K562 (cell line): Measurements from ENCODE around the gene SKAP1. TPM values are rescaled to one million over a fixed set of nuclear protein-coding genes. Genes with fewer than 3 reads are reported as not detected.

ENCODE experiments used
- CBX1 ChIP-seq: sonication (generic); IDR thresholded peaks from 2 replicates; pipeline ENCODE4 v1.6.1; 2016; ENCODE audit warnings: antibody characterized with exemption, low read depth, mild to moderate bottlenecking
- CHD2 ChIP-seq: IDR thresholded peaks from 2 replicates; pipeline ENCODE4 v1.6.1; 2011; ENCODE audit warnings: low read depth, low read length
- CHD4 ChIP-seq: fragments of 200-600 bp; sonication (generic); IDR thresholded peaks from 3 replicates; pipeline ENCODE4 v1.6.1; 2012; ENCODE audit warnings: low read depth, mild to moderate bottlenecking, mixed read lengths, low read length, inconsistent platforms; ENCODE audit not compliant: insufficient read depth, insufficient replicate concordance, poor library complexity, severe bottlenecking
- CREM ChIP-seq: IDR thresholded peaks from 2 replicates; pipeline ENCODE4 v1.6.1; 2014; ENCODE audit warnings: antibody characterized with exemption, low read depth
- E4F1 ChIP-seq: fragments of 250-450 bp; sonication (Bioruptor Pico); IDR thresholded peaks from 2 replicates; pipeline ENCODE4 v1.5.0; 2021; ENCODE audit warnings: mild to moderate bottlenecking, borderline replicate concordance
- FOXK1 ChIP-seq: sonication (generic); formaldehyde crosslinking; IDR thresholded peaks from 2 replicates; pipeline ENCODE4 v1.8.0; 2022; ENCODE audit warnings: missing genetic modification reagents, mild to moderate bottlenecking, borderline replicate concordance
- FOXM1 ChIP-seq, 2 experiments: fragments of 450-650 bp in 1 of 2; sonication (generic) in 1 of 2; formaldehyde crosslinking in 1 of 2; IDR thresholded peaks; 2 replicates each; pipeline versions ENCODE4 v1.6.1 to v1.9.0; 2017 to 2022; ENCODE audit warnings: low read depth in 2 of 2, mild to moderate bottlenecking in 2 of 2, missing genetic modification reagents in 1 of 2, moderate library complexity in 1 of 2
- MLX ChIP-seq, 2 experiments: fragments of 450-650 bp in 1 of 2; sonication (generic) in 1 of 2; formaldehyde crosslinking; conservative IDR thresholded peaks; 2 replicates each; pipeline versions ENCODE4 v1.4.0 to v1.8.1; 2020 to 2022; ENCODE audit warnings: mild to moderate bottlenecking in 1 of 2, missing genetic modification reagents in 1 of 2
- MTF1 ChIP-seq: fragments of 250-450 bp; sonication (Bioruptor Pico); IDR thresholded peaks from 2 replicates; pipeline ENCODE4 v1.9.0; 2021; ENCODE audit warnings: moderate library complexity, mild to moderate bottlenecking, inconsistent platforms, borderline replicate concordance
- NBN ChIP-seq: fragments of 450-650 bp; IDR thresholded peaks from 2 replicates; pipeline ENCODE4 v1.6.1; 2016; ENCODE audit warnings: low read depth, mild to moderate bottlenecking
- NRF1 ChIP-seq, 2 experiments: fragments of 450-650 bp; IDR thresholded peaks in 1 of 2; conservative IDR thresholded peaks in 1 of 2; 2 replicates each; pipeline ENCODE4 v1.6.1; 2014; ENCODE audit warnings: mild to moderate bottlenecking in 2 of 2
- POLR2AphosphoS5 ChIP-seq: IDR thresholded peaks from 2 replicates; pipeline ENCODE4 v1.6.1; 2011; ENCODE audit warnings: mild to moderate bottlenecking, low read depth, low read length, moderate library complexity; ENCODE audit not compliant: control insufficient read depth, insufficient read depth
- TBP ChIP-seq: optimal IDR thresholded peaks from 2 replicates; pipeline ENCODE3; 2011; ENCODE audit warnings: low read depth, low read length, improper control_type of control experiment
- TEAD1 ChIP-seq, 2 experiments: fragments of 450-650 bp in 1 of 2; sonication (generic) in 1 of 2; formaldehyde crosslinking; IDR thresholded peaks; 2 replicates each; pipeline versions ENCODE4 v1.4.0 to v1.8.0; 2020 to 2022; ENCODE audit warnings: mild to moderate bottlenecking in 2 of 2, missing genetic modification reagents in 1 of 2
- THRB ChIP-seq: fragments of 450-650 bp; formaldehyde crosslinking; conservative IDR thresholded peaks from 2 replicates; pipeline ENCODE4 v1.4.0; 2022; ENCODE audit warnings: mild to moderate bottlenecking, missing genetic modification characterization
- WHSC1 ChIP-seq: IDR thresholded peaks from one replicate; pipeline ENCODE4 v1.6.1; 2012; ENCODE audit warnings: low read length, control low read depth, inconsistent platforms
- ZBTB34 ChIP-seq: fragments of 250-450 bp; sonication (Bioruptor Pico); IDR thresholded peaks from 2 replicates; pipeline ENCODE4 v1.8.0; 2021; ENCODE audit warnings: mild to moderate bottlenecking, moderate library complexity
- ZNF239 ChIP-seq: fragments of 250-450 bp; sonication (Bioruptor Pico); IDR thresholded peaks from 2 replicates; pipeline ENCODE4 v1.4.0; 2020; ENCODE audit warnings: mild to moderate bottlenecking
- ZNF431 ChIP-seq: sonication (generic); formaldehyde crosslinking; IDR thresholded peaks from 2 replicates; pipeline ENCODE4 v1.8.0; 2022; ENCODE audit warnings: mild to moderate bottlenecking, missing genetic modification reagents
- ZNF583 ChIP-seq: fragments of 250-450 bp; sonication (Bioruptor Pico); IDR thresholded peaks from 2 replicates; pipeline ENCODE4 v1.4.0; 2020
- polyA plus RNA-seq, 8 experiments: library from polyadenylated mRNA; depleted of rRNA in 4 of 8; stranded (reverse) in 5 of 8; unstranded in 3 of 8; fragments of >200 nt; fragmentation: Nextera tagmentation in 2 of 8; fragmentation: Illumina TruSeq in 1 of 8; extraction: Ambion mirVana in 2 of 8; extraction: Trizol in 1 of 8; gene quantifications; 2 replicates each; pipeline versions ENCODE4 v1.2.1 to v1.2.3, GENCODE V29; 2011 to 2014; ENCODE audit warnings: inconsistent platforms in 1 of 8, missing spikeins in 1 of 8
- total RNA-seq, 7 experiments: library from RNA; depleted of rRNA in 6 of 7; stranded (reverse); fragments of >200 nt in 6 of 7; fragmentation: Illumina TruSeq in 2 of 7; extraction: Trizol in 2 of 7; gene quantifications; 2 replicates each; pipeline versions ENCODE4 v1.2.1 to v1.2.3, GENCODE V29; 2011 to 2021; ENCODE audit warnings: low replicate concordance in 1 of 7

The SKAP1 gene
- total and polyA plus RNA-seq, 9 of the 15 experiments (the other 6 are each of a cell fraction or from before 2014, with no cell fraction given): 0.06 to 0.80 (median 0.10) TPM; not detected in 4

GRCh38 chr17:48107137-48108055 is 322.6 kb downstream of the SKAP1 start, which contains the start of gene SNX11 (continued):
- peak in 1 of 2 experiments; percentile 37; a peak in 1 of 4 replicates for TF ChIP-seq TEAD1 (CRISPR knock-in tag; IDR thresholded peaks at IDR 0.05)
- no peak for TF ChIP-seq WHSC1
- TF ChIP-seq FOXM1 (IDR thresholded peaks at IDR 0.05; ENCODE audit: low read depth): no peak
- TF ChIP-seq FOXM1 (CRISPR knock-in tag; IDR thresholded peaks at IDR 0.05; ENCODE audit: low read depth): peak; percentile 70; the same call in 1 of the 2 replicates
- no peak for TF ChIP-seq FOXK1
- peak; percentile 76 to 81 for TF ChIP-seq NRF1 (conservative IDR thresholded peaks at IDR 0.05 in 1 of 2, IDR thresholded peaks at IDR 0.05 in 1 of 2)
- peak; percentile 64 for TF ChIP-seq TBP
- TF ChIP-seq NBN: no peak
- TF ChIP-seq CHD4: no peak
- TF ChIP-seq ZNF431 (CRISPR knock-in tag): peak; percentile 68; the same call in 1 of the 2 replicates
- no peak for TF ChIP-seq ZNF583 (CRISPR knock-in tag)
- 0 out of 2 replicates have a peak, but pooled peaks have one; percentile 15 for TF ChIP-seq CBX1
- TF ChIP-seq THRB (CRISPR knock-in tag): no peak
- no peak for TF ChIP-seq MTF1 (CRISPR knock-in tag)
- peak; percentile 67 for TF ChIP-seq CHD2
- TF ChIP-seq E4F1: no peak
- TF ChIP-seq POLR2AphosphoS5: peak; percentile 68
- peak; percentile 47 for TF ChIP-seq CREM
- TF ChIP-seq ZNF239: no peak
- no peak for TF ChIP-seq MLX (CRISPR knock-in tag; conservative IDR thresholded peaks at IDR 0.05)
- TF ChIP-seq ZBTB34: no peak
